ENCODE data around the gene CHST3.
"Not testable (repeated sequence)": the region's sequence is repeated elsewhere in the genome, so short reads cannot be mapped to it uniquely, and the experiment has no call there.

The CHST3 gene

GRCh38 chr10:72030762-72031543 lies 66.8 kb downstream of the CHST3 start:
- DNase-seq (ENCODE audit: low read depth), result no peak

GRCh38 chr10:72031706-72032105 lies 67.5 kb downstream of the CHST3 start:
- DNase-seq (ENCODE audit: low read depth), result no peak

- not testable (repeated sequence) for DNase-seq (ENCODE audit: low read depth)
Observed at GRCh38 chr10:72032409-72033162, 68.4 kb downstream of the CHST3 start.

- no peak for DNase-seq (ENCODE audit: low read depth)
Observed at GRCh38 chr10:72034040-72034499, 69.9 kb downstream of the CHST3 start.

GRCh38 chr10:72034761-72035160 lies 70.6 kb downstream of the CHST3 start:
- DNase-seq (ENCODE audit: low read depth), result no peak

- no peak for DNase-seq (ENCODE audit: low read depth)
Observed at GRCh38 chr10:72035252-72035887, 71.2 kb downstream of the CHST3 start.

GRCh38 chr10:72037266-72037665 lies 73.1 kb downstream of the CHST3 start:
- DNase-seq (ENCODE audit: low read depth), result no peak

- no peak for DNase-seq (ENCODE audit: low read depth)
Observed at GRCh38 chr10:72037811-72038210, 73.6 kb downstream of the CHST3 start.

GRCh38 chr10:72038458-72039001 lies 74.3 kb downstream of the CHST3 start:
- DNase-seq (ENCODE audit: low read depth), result no peak

- no peak for DNase-seq (ENCODE audit: low read depth)
Observed at GRCh38 chr10:72039377-72039776, 75.2 kb downstream of the CHST3 start.

GRCh38 chr10:72041491-72041890 lies 77.3 kb downstream of the CHST3 start:
- DNase-seq (ENCODE audit: low read depth), result no peak

- no peak for DNase-seq (ENCODE audit: low read depth)
Observed at GRCh38 chr10:72043016-72043834, 79.0 kb downstream of the CHST3 start.

GRCh38 chr10:72044417-72045041 lies 80.3 kb downstream of the CHST3 start:
- DNase-seq (ENCODE audit: low read depth), result no peak

- no peak for DNase-seq (ENCODE audit: low read depth)
Observed at GRCh38 chr10:72045586-72045985, 81.4 kb downstream of the CHST3 start.

GRCh38 chr10:72048450-72049124 lies 84.4 kb downstream of the CHST3 start:
- peak; percentile 85 for DNase-seq (ENCODE audit: low read depth)

- no peak for DNase-seq (ENCODE audit: low read depth)
Observed at GRCh38 chr10:72049472-72049871, 85.3 kb downstream of the CHST3 start.

- DNase-seq (ENCODE audit: low read depth), result no peak
Observed at GRCh38 chr10:72049969-72050781, 86.0 kb downstream of the CHST3 start.

- DNase-seq (ENCODE audit: low read depth), result no peak
Observed at GRCh38 chr10:72050873-72051272, 86.7 kb downstream of the CHST3 start.

- DNase-seq (ENCODE audit: low read depth), result no peak
Observed at GRCh38 chr10:72053690-72054089, 89.5 kb downstream of the CHST3 start.

GRCh38 chr10:72056113-72056512 lies 91.9 kb downstream of the CHST3 start:
- DNase-seq (ENCODE audit: low read depth), result no peak

All from stimulated activated CD8-positive, alpha-beta memory T cell treated with anti-CD3 and anti-CD28 coated beads, Interleukin-7, amount 100 ng/mL, for 24 hours (primary cell).